ENCODE measurements around the gene TTLL8.

- TF ChIP-seq CTCF (IDR thresholded peaks at IDR 0.05; ENCODE audit: low read length) (no peak), EZH2 (optimal IDR thresholded peaks at IDR 0.05; ENCODE audit: low read depth, low read length) (no peak)
These were observed 84.8 kb downstream of the TTLL8 start for GRCh38 chr22:49973018-49973961.
